ENCODE data around the gene OGDHL.
"Not testable (repeated sequence)": the region's sequence is repeated elsewhere in the genome, so short reads cannot be mapped to it uniquely, and the experiment has no call there.

The OGDHL gene

GRCh38 chr10:49756031-49756430 is 6.1 kb downstream of the OGDHL start:
- no peak for DNase-seq (ENCODE audit: low read depth)

GRCh38 chr10:49754951-49755350 is 7.2 kb downstream of the OGDHL start:
- DNase-seq (ENCODE audit: low read depth): not testable (repeated sequence)

GRCh38 chr10:49752584-49752983 is 9.5 kb downstream of the OGDHL start:
- DNase-seq (ENCODE audit: low read depth): no peak

- DNase-seq (ENCODE audit: low read depth): no peak
Observed at GRCh38 chr10:49751636-49752510, 10.2 kb downstream of the OGDHL start.

GRCh38 chr10:49751216-49751615 is 10.9 kb downstream of the OGDHL start:
- no peak for DNase-seq (ENCODE audit: low read depth)

GRCh38 chr10:49750546-49750945 is 11.6 kb downstream of the OGDHL start:
- DNase-seq (ENCODE audit: low read depth): no peak

GRCh38 chr10:49749556-49750491 is 12.3 kb downstream of the OGDHL start:
- DNase-seq (ENCODE audit: low read depth): no peak

- DNase-seq (ENCODE audit: low read depth): no peak
Observed at GRCh38 chr10:49749144-49749543, 13.0 kb downstream of the OGDHL start.

- DNase-seq (ENCODE audit: low read depth): no peak
Observed at GRCh38 chr10:49748006-49748405, 14.1 kb downstream of the OGDHL start.

GRCh38 chr10:49747303-49747646 is 14.8 kb downstream of the OGDHL start:
- no peak for DNase-seq (ENCODE audit: low read depth)

GRCh38 chr10:49746626-49747302 is 15.4 kb downstream of the OGDHL start:
- no peak for DNase-seq (ENCODE audit: low read depth)

GRCh38 chr10:49745756-49746155 is 16.4 kb downstream of the OGDHL start:
- DNase-seq (ENCODE audit: low read depth): no peak

- DNase-seq (ENCODE audit: low read depth): no peak
Observed at GRCh38 chr10:49744924-49745605, 17.1 kb downstream of the OGDHL start.

- DNase-seq (ENCODE audit: low read depth): no peak
Observed at GRCh38 chr10:49744091-49744685, 17.9 kb downstream of the OGDHL start.

GRCh38 chr10:49743464-49744075 is 18.6 kb downstream of the OGDHL start:
- DNase-seq (ENCODE audit: low read depth): no peak

- DNase-seq (ENCODE audit: low read depth): no peak
Observed at GRCh38 chr10:49742683-49743463, 19.2 kb downstream of the OGDHL start.

- DNase-seq (ENCODE audit: low read depth): no peak
Observed at GRCh38 chr10:49741108-49741995, 20.8 kb downstream of the OGDHL start.

GRCh38 chr10:49740346-49741107 is 21.6 kb downstream of the OGDHL start:
- no peak for DNase-seq (ENCODE audit: low read depth)
